Measurements from ENCODE around the gene FCRL1.

The FCRL1 gene, protein sequence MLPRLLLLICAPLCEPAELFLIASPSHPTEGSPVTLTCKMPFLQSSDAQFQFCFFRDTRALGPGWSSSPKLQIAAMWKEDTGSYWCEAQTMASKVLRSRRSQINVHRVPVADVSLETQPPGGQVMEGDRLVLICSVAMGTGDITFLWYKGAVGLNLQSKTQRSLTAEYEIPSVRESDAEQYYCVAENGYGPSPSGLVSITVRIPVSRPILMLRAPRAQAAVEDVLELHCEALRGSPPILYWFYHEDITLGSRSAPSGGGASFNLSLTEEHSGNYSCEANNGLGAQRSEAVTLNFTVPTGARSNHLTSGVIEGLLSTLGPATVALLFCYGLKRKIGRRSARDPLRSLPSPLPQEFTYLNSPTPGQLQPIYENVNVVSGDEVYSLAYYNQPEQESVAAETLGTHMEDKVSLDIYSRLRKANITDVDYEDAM

DNA sequence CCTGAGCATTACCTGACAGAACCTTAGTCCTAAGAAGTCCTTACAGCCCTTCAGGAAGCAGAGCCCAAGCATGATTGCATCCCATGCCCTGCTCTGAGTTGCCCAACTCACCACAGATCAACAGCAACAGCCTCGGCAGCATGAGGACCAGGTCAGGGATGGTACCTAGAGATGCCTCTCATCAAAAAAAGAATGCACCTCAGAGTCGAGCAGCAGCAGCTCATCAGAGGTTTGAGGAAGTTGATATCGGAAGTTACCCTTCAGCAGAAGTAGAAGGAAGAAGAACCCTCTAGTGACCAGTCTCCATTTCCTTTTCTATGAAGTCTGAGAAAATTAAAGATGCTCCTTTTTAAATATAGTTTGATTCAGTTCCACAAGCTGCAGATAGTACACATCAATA is at the start of gene FCRL1:
Gene FCRL1 (minus strand): TSS at position 225 of the 400 bp plus-strand sequence. CDS start 83 bp downstream, at position 142.
- DNase-seq, result no peak

DNA sequence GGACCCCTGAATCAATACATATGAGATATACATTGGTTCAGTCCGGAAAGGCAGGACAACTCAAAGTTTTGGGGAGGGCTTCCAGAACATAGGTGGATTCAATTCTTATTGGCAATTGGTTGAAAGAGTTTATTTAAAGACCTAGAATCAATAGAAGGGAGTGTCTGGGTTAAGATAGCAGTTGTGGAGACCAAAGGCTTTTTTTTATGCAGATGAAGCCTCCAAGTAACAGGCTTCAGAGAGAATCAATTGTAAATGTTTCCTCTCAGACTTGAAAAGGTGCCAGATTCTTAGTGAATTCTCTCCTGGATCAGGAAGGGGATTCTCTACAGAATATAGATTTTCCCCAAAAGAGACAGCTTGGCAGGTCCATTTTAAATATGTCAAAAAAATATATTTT is 48.7 kb upstream of the FCRL1 start:
- no peak for DNase-seq

DNA sequence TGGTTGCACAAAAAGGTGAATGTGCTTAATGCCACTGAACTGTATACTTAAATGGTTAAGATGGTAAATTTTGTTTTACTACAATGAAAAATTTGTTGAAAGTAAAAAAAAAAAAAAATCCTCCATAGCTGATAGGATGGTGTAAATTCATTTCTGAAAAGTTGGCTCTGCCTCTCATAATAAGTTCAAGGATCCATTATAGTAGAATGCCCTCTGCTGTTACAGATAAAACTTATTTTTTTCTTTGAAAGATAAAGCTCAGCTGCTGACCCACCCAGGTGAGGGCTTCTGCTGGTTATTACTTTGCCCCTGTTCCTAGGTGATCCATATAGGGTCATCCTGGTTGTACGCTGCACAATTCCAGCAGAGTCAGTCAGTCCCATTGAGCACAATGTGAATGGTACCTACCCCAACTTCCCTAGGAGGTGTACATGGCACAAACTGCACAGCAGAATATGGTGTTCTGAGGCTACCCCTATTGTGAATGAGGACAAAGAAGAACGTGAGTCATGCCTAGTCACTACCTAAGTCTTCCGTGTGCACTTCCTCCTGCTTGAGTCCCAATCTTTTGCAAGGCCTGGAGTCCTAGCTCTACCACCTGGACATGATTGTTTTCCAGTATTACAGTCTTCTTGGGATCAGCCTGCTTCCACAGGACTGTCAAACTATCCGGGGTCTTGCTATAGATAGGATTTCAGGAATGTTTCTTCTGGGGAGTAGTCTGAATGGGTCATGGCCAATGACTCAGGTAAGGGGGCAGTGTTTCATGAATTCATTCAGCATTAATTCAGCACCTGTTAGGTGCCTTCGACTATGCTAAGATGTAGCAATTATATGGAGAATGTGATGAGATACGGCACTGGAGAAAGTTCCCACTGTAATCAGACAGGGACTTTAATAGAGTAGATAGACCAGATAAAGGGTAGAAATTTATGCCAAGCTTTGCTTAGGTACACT is 42.5 kb upstream of the FCRL1 start:
- no peak for DNase-seq

DNA sequence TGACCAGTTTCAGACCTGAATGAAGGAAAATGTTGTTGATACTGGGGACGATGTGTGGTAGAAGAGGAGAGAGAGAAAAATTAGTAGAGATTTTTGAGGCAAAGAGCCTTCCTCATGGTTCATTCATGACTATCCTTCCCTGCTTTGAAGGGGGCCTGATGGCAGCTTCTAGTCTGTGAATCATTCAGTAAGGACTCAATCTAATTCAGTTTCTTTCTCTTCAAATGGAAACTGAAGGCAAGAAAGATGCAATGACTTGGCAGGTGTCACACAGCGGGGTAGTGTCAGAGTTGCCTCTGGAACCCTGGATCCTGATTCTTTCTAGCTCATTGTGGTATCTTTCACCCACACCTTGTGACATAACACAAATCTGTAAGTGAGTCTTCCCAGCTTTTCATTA is 36.6 kb upstream of the FCRL1 start:
- DNase-seq, result no peak

DNA sequence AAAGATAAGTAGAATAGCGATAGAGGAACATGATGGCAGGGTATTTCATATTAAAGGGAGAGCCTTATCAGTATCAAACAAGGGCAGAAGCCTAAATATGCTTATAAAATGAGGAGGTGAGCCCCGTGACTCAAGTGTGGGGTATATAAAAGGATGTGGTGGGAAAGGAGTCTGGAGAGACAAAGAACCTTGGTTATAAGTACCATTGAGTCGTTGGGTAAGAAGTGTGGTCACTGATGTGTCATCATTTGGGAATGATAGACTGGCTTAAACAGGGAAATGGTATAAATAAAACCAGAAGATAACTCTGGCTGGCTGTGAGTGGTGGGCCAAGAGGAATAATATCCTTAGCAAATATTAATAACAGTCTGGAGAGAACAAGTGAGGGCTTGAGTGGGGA is 32.6 kb upstream of the FCRL1 start:
- DNase-seq, result no peak

DNA sequence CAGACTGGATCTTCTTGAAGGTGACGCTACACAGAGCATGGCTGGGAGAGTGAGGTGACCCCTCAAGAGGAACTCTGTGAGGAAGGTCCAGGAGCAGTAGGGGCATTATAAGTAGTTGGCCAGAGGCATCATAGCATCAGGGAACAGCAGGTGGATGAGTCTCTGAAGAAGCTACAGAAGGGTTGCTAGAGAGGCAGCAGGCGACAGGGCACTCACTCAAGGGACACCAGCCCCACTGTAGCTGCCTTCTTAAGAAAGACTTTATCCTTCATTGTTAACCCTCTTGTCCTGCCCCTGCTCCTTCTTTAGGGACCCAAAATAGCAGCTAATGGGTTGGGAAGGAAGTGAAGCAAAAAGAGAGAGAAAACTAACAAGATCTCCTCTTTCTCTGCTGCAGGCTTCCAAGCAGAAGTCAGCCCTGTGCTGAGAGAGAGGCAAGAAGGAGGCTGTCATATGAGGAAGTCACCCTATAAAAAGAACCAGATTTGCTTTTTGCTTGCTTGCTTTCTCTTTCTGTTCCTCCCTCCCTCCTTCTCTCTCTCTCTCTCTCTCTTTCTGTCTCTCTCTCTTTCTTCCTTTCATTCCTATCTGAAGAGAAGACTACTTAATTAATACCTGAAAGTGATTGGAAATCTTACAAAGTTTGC is 29.4 kb upstream of the FCRL1 start:
- DNase-seq, result no peak

DNA sequence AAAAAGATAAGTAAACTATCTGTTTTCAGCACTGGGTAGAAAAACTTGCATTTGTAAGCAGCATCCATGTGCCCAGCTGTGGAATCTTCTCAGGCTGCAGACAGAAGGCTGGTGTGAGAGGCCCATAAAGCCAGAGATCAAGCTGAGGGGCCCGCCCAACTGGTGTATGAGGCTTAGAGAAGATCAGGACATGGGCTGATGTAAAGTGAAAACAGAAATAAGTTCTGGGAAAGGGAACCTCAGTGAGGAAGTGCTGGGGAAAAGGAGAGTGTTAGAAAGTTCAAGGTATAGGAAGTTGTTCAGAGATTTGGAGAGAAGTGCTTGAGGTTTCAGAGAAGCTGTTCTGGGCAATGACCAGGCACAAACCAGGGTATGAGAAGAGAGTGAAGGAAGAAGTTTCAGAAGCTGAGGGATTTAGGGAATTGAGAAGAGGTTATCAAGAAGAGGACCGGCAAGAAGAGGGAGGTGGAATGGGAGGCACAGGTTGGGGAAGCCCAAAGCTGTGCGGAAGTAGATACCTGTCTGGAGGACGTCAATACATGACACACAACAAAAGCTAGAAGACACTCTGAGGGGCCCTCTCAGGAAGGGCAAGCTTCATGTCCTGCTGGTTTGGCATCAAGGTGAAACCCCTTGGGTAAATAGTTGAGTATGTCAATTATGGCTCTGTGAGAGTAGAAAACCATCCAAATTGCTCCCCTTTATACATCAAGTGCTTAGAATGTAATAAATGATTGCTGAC is 24.3 kb upstream of the FCRL1 start:
- DNase-seq, result no peak

DNA sequence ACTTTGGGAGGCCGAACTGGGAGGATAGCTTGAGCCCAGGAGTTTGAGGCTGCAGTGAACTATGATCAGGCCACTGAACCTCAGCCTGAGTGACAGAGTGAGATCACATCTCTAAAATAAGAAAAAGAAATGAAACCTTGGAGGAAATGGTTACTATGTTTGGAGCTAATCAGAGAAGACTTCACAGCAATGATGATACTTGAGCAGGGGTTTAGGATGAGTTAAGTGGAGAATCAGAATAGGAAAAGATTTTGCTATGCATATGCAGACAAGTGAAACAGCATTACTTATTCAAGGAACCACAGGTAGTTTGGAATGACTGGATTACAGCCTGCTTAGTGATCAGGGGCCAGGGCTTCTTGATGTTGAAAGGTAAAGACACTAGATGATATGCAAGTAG is 23.0 kb upstream of the FCRL1 start:
- no peak for DNase-seq

DNA sequence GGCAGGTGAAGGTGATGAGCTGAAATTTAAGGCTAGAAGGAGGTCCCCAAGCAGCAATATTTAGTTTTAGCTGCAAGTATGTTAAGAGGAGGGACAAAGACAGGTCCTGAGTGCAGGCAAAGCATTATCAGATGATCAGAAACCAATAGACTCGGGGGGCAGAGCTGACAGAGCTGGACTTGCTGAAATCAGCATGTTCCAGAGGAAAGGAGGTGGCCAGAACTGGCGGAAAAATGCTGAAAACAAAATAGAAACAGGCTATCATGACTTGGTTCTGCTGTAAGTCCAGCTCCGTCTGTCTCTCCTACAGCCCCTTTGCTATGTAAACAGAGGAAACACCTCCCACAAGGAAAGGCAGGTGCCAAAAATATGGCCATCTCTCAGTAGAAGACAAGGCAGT is 21.8 kb upstream of the FCRL1 start, which contains the start of gene CD5L:
Gene CD5L (minus strand): TSS at position 101 of the 400 bp plus-strand sequence. CDS start 107 bp downstream, outside the sequence.
- DNase-seq, result no peak

DNA sequence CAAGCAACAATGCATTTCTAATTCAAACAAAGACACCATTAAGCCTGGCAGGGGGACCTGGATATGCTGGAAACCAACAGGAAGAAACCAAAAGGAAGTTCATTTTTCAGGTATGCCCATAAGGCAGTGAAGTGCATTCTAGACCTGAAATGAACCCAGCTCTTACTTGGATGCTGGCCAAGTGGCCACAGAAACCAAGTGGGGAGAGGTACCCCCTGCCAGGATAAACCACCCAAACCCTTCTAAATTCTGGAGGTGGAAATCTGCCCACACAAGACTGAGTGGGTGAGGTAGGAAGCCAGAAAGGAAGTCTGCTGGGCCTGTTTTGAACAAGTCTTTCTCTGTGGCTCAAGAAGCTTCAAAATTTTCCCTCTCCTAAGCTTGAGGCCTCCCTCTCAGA is 19.0 kb upstream of the FCRL1 start:
- no peak for DNase-seq

DNA sequence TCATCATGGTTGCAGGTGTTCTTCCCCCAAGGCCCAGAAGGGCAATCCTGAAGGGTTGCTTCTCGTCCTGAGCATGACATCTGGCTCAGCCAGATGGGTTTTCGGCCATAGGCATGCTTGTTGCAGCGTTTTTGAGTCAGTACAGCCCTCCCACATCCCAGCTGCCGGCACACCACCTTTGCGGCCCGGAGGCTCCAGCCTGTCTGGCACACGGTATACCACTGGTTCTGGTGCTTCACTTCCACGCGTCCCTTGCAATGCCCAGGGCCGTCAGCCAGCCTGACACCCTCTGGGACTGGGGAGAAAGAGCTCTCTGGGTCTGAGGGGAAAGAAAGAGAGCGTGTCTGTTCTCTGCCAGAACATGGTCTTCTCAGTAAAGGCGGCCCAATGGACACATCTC is 14.5 kb upstream of the FCRL1 start:
- DNase-seq, result no peak

DNA sequence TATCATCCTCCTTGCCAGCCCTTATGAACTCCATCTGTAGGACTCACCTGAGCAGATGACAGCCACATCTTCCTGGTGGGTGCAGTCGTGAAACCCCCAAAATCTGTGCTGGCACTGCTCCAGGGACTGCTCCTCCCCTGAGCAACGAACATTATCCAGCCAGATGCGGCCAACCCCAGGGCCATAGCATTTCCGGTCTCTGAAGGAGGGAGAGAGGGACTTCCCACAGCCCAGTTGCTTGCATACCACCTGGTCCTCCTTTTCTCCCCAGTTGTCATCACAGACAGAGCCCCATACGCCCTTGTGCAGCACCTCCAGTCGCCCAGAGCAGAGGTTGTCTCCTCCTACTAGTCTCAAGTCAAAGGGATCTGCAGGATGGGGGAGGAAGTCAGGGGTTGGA is 13.2 kb upstream of the FCRL1 start:
- no peak for DNase-seq

DNA sequence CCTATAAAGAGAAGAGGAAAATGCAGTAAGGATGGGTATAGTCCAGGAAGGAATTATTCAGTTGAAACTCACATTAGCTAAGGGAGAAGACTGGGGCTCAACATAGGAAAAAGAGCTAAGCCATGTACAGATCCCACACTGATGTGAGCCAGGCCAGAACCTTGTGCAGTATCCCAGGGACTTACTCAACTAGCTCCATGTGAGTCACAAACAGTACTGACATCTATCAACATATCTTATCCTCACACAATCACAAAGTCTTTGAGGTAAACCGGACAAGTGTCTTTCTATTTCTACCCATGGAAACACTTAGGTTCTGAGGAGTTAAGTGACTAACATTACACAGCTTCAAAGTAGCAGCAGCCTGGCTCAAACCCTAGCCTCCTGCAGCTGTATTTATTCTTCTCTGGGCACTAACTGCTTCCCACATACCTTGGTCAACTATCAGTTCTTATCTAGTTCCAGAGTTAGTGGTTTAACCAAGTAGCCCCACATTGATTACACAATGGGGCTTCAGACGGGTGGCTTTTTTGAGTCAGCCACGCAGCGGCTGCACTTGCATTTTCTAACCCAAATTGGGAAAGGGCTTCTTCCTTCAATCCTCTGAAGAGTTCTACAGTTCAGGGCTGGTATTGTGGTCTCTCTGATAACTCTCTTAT is 12.2 kb upstream of the FCRL1 start:
- no peak for DNase-seq

DNA sequence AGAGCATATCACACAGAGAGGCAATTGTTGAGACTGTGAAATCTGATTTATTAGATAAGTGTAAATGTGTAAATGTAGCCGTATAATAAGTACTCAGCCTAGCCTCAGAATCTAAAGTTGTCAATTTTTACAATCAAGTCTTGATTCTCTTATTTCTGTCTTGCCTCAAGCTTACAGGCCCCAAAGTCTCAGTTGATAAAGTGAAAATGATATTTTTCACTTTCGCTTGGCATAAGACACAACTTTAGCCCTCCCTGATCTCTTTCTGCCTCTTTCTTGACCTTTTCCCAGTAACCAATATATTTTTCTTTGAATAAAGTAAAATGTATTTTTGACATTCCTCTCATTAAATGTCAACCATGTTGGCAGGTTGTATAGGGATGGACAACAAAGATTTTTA is 11.0 kb upstream of the FCRL1 start:
- no peak for DNase-seq

DNA sequence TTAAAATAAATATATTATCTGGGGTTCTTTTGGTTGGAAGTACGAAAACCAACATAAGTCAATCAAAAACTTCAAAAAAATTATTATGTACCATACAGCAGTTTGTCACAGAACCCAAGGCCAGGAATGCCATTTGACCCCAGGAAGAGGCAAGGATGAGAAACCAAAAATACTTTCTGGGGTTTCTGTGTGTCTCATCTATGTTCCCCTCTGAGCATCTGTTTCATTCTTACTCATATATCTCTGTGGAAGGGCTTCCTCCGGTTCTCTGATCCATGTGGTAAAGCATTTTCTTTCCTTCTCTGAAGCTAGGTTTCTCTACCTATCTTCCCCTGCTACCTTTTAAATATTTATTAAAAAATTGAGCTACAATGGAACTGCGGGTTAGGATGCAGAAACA is 9.8 kb upstream of the FCRL1 start:
- no peak for DNase-seq

DNA sequence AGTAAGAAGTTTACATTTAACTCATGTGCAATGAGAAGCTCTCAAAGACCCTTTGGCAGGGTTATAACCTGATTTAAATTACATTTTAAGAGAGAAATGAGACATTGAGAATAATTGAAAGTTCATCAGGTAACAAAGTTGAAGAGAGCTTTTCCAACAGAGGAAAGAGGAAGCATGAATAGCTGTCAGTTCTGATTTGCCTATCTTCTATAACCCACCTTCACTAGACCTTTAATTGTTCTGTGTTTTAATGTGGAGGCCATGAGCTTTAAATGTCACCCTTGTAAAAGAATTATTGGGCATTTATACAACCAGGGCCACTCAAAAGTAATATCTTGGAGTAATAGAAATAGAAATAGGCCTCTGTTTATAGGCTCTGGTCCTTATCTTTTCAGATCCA is 9.3 kb upstream of the FCRL1 start:
- DNase-seq, result no peak

DNA sequence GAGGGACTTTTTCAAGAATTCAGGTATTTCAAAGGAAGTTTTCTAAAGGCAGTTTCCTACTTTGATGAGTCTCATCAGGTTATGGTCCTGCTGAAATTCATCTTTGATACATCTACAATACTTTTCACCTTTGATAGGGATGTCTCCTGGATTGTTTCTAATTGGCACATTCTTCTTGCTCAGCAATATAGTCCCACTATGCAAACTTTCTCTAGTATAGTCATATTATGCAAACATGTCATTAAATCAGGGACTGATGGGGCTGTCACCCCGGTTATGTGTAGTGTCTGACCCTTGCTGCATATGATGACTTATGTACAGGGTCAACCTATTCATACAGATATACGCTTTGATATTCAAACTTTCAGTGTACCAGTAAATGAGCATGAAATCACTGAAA is 379 bp upstream of the FCRL1 start:
- DNase-seq, result no peak

DNA sequence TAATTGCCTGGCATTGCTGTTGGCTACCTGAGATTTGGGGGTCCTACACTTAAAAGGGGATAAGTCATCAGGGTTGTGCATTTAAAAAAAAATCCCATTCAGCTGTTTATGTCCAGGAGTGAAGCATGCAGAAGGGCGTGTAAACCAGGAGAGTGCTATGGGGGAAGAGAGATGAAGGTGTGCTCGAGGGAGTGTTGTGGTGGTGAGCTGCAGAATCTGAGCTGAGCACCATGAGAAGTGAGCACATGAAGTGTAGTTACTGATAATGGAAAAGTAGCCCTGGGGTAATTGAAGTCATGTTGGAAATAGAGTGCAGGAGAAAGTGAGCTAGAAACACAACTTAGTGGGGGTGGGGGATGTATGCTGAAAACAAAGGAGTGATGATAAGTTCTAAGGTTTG is 705 bp downstream of the FCRL1 start:
- no peak for DNase-seq

DNA sequence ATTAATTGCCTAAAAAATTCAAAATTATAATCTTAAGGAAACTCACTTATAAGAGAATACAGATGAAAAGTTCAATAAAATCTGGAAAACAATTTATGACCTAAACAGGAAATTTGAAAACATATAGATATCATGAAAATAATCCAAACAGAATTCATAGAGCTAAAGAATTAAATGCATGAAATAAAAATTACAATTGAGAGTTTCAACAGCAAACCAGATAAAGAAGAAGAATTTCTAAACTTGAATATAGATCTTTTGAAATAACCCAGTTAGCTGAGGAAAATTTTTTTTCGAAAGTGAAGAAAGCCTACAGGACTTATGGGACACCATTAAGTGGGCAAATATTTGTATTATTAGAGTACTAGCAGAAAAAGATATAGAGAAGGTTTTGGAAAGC is 6.7 kb downstream of the FCRL1 start:
- DNase-seq, result no peak

DNA sequence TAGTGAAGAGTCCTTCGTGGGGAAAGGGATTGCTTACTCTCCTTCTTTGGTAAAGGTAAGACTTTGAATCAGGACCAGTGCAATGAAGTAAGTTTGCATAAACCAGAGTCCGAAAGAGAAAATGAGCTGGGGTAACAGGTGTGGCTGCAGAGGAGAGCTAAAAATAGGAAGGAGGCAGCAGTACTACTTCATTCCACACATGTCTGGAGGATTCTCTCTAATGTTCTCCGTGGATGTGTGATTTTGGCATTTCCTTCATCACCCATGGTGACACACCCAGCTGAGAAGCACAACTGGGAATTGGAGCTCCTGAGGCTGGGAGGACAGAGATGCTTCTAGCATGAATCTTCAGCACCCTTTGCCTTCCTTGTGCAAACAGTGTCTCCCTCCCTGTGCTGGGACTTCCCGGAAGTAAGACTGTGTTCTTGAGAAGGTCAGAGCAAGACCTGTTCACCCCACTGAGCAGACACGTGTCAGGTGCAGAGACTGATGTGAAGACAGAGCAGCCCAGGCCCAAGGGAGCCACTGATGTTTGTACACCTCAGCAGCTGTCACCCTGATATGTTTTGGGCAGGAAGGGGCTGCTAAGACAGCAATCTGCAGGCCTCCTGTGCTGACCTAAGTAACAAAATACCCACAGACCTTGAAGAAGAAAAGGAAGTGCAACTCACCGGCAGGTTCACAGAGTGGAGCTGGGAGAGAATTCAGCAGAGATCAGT is 13.3 kb downstream of the FCRL1 start:
- no peak for DNase-seq

DNA sequence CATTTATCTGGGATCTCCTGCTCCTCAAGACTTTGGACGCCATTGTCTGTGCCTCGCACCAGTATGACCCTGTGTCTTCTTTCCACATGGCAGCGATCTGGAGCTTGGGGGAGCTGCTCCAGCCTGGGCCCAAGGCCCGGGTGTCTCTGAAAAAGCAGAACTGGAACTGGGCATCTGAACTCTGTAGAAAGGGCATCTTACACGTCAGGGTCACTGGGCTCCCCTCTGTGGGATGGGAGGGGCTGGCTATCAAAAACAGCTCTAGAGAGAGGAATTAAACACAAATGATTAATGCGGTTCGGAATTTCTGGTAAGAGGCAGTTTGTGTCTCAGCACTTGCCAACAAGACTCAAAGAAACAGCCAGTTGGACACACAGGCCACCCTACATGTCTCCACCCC is 16.1 kb downstream of the FCRL1 start:
- DNase-seq, result peak; percentile 0
